ENCODE data around the gene RCBTB1.

DNA sequence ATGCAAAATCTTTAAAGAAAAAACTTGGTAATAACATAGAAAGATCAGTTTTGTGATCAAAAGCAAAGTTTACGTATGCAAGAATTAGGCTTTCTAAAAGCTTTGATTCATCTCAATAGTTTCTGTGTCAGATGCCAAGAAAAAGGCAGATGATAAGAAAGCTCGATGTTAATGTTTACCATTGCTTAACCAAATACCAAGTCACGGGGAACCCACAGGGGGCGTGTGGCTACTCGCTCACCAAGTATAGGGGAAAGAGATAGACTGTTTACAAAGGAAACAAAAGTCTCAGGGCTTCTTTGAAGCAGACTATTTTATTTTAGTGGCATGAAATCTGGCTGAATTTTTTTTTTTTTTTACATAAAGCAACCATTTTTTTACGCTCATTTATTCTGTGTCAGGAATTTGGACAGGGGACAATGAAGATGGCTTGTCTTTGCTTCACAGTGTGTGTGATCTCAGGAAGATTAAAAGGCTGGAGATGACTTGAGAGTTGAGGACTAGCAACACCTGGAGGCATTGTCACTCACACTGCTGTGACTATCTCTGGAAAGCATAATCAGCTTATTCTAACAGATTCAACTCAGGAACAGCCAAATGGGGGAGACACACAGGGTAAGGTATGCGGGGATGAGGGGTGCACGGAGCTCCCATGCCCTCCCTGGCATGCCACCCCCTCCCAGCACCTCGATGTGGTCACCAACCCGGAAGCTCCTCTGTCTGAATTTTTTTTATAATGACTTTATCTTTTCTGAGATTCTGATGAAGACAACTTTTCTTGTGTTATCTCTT is 24.9 kb downstream of the RCBTB1 start:
- TF ChIP-seq CTCF (IDR thresholded peaks at IDR 0.05; ENCODE audit: insufficient read depth, low read depth, low read length), result no peak
- no peak for TF ChIP-seq EZH2 (IDR thresholded peaks at IDR 0.05; ENCODE audit: insufficient read depth, low read length)

All from astrocyte (in vitro differentiated cells and primary cell).